Measurements from ENCODE around the gene ICAM3.

The ICAM3 gene

DNA sequence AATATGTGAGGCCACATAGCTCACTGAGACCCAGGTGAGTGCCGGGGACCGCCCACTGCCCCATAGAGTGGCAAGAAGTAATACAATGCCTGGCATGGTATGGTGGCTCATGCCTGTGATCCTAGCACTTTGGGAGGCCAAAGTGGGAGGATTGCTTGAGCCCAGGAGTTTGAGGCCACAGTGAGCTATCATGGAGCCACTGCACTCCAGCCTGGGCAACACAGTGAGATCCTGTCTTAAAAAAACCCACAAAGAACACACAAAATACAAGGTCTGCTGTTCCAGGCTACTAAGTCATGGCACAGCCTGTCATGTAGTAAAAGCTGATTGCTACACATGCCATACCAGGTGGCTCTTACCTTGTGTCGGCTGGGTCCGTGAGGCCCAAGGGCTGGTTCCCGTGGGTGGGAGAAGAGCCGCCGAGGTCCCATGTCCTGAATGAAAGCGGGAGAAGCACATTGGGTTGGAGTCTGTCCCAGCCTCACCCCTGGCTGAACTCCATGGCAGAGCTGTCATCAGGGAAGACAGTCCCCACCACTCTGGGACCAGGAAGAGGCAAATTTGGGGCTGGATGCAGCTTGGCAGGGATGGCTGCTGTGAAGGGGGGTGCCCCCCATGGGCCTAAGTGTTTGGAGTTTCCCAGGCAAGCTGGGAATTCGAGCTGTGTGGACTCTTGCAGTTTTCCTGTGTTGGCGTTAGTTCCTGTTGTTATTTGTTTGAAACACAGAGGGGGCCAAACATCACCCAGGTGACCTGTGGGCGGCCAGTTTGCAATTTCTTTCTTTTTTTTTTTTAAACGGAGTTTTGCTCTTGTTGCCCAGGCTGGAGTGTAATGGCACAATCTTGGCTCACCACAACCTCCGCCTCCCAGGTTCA, 20.4 kb downstream of the ICAM3 start:
- DNase-seq (ENCODE audit: low read depth) = no peak

DNA sequence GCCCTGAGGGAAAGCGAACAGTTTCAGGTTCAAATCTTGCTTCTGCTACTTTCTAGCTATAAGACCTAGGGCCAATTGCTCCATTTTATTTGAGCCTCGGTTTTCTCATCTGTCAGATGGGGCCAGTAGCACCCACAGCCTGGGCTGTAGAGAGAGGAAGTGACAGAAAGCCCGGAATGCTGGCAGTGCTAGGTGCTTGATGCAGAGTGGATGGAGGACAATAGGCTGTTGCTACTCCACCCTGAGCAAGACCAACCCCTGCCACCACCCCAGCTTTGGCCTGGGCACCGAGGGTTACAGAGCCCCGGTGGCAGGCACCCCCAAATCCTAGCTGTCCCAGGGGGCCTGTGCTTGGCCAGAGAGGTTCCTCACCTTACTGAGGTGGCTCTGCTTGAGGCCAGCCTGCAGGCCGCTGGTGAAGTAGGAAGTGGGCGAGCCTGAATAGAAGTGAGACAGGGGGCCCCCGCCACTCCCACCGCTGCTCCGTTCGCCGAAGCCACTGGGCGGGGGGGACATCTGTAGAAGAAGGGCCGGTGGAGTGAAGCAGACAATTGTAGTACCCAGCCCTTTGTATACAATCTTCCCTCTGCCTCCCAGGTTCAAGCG, 21.5 kb downstream of the ICAM3 start:
- DNase-seq (ENCODE audit: low read depth) = no peak

DNA sequence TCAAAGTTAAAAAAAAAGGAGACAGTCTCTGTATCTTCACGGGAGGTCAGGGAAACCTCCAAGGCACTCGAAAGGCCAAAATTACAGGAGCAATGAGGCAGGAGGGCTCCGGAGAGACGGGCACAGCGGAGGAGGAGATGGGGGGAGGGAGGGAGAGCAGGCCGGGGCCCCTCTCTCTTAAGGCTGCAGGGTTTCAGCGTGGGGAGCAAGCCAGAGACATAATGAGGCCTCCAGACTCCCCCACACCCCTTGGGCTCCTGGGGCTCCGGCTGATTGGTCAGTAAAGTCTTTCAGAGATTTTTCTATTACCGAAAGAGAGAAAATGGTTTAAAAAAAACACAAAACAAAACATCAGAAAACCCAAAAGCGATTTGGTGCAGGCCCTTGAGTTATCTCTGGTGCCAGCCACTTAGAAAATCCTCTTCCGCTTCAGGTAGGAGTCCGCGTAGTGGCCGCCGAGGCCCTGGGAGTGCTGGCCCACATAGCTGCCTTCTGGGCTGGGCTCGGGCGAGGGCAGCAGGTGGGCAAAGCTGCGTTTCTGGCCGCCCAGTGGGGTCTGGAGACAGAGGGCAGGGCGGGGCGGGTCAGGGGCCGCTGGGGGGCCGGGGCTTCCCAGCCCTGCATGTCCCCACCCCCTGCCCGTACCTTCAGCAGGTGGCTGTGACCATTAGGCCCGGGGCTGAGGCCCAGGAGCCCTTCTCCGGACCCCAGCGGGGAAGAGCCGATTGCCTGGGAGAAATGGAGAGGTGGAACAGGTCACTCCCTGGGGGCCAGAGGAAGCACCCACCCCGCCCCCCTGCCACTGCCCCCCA, 22.2 kb downstream of the ICAM3 start:
- DNase-seq (ENCODE audit: low read depth) = no peak

DNA sequence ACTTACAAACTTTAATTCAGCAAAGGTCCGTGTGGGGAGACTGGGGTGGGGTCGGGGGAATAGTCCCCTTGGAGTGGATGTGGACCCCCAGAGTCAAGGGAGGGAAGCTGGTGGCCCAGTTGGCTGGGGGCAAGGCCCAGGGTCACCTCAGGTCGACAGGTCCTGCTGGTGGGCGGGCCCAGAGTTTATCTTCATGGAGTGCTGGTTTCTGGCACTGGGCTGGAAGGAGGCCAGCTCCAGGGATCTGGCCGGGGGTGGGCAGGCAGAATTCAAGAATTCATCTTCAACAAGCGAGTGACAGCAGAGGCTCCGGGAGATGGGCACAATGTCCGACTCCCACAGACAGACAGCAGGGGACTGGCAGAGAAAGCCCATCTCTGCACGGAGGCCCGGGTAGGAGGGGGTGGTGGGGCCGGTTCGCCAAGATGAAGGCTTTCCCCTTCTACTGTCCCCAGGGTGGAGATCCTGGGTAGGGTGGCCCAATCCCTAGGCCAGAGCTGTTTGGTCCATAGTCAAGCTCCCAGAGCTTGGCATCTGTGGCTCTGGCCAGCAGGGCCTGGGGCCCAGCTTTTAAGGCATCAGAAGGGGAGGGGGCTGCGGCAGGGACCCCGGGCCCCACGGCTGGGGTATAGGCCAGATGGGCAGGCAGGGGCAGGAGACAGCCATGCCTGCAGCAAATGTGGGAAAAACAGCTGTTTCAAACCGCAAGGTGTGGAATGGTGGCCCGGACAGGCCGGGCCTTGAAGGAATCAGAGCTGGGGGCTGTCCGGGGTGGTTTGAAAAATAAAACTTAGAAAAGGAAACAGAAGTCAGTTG, 23.0 kb downstream of the ICAM3 start:
- DNase-seq (ENCODE audit: low read depth) = no peak

- peak; percentile 54 for DNase-seq (ENCODE audit: low read depth)
These were observed 23.8 kb downstream of the ICAM3 start, which contains the start of gene FDX2 for GRCh38 chr19:10315335-10316214. FDX2 (minus strand) TSS chr19:10316015; CDS start chr19:10315996, 19 bp downstream.

DNA sequence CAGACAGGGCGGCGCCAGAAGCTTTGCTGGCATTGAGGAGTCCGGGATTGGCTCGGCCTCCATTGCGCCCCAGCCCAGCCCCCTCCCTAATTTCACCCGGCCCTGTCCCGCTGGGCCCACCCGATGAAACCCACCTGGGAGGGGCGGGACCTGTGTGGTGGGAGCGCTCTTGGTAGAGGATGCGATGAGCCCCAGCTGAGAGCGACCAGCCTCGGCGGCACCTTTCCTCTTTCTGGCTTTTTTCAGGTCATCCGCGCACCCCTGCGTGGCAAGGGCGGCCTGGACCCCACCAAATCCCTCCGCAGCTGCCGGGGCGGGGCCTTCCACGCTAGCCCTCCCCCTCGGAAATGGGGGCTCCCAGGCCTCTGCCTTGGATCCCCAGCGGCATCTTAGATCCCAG, 30.0 kb downstream of the ICAM3 start, which contains the start of gene ZGLP1:
Gene ZGLP1 (minus strand): TSS at position 393 of the 400 bp plus-strand sequence.
- DNase-seq (ENCODE audit: low read depth) = no peak

DNA sequence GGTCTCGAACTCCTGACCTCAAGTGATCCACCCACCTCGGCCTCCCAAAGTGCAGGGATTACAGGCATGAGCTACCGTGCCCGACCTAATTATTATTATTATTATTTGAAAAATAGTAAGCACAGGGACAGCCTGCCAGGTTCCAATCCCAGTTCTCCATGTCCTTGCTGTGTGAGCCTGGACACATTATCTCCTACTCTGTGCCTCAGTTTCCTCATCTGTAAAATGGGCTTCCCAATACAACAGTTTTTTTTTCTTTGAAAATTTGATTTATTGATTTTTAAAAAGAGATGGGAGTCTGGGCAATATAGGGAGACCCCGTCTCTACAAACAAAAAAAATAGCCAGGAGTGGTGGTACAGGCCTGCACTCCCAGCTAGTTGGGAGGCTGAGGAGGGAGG, 33.1 kb downstream of the ICAM3 start:
- DNase-seq (ENCODE audit: low read depth) = no peak

DNA sequence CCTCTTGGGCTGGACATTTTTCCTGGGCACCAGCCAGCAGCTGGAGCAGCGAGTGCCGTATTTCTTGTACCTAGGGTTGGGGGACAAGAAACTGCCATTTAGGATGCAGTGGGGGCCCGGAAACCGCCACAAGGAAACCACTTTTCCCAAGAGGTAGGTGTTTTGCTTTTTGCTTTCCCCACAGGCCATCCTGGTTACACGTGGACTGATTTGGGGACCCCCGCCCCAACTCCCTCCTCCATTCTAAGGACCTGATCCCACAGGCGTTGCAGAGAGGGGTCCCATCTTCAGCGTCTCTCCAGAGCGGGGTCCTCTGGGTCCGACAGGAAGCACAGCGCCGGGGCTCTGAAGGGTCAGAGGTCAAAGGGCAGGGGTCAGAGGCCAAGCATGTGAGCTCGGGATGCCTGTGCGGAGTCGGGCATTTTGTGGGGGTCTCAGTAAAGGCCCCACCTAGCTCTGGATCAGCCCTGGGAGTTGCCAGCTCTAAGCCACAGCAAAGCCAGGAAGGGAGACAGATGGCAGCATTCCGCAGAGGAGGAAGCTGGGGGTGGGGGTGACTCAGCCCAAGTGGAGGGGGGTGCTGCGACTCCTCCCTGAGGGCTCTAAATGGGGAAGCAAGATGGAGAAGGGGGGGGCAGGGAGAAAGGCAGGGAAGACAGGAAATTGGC, 34.2 kb downstream of the ICAM3 start:
- DNase-seq (ENCODE audit: low read depth) = no peak

- no peak for DNase-seq (ENCODE audit: low read depth)
These were observed 39.6 kb downstream of the ICAM3 start for GRCh38 chr19:10299545-10300458.

GRCh38 chr19:10295847-10296591, 43.4 kb downstream of the ICAM3 start:
- DNase-seq (ENCODE audit: low read depth) = no peak

- DNase-seq (ENCODE audit: low read depth) = no peak
These were observed 44.0 kb downstream of the ICAM3 start for GRCh38 chr19:10295305-10295846.

GRCh38 chr19:10294368-10294697, 45.1 kb downstream of the ICAM3 start:
- DNase-seq (ENCODE audit: low read depth) = no peak

GRCh38 chr19:10293637-10294367, 45.6 kb downstream of the ICAM3 start:
- DNase-seq (ENCODE audit: low read depth) = no peak

DNA sequence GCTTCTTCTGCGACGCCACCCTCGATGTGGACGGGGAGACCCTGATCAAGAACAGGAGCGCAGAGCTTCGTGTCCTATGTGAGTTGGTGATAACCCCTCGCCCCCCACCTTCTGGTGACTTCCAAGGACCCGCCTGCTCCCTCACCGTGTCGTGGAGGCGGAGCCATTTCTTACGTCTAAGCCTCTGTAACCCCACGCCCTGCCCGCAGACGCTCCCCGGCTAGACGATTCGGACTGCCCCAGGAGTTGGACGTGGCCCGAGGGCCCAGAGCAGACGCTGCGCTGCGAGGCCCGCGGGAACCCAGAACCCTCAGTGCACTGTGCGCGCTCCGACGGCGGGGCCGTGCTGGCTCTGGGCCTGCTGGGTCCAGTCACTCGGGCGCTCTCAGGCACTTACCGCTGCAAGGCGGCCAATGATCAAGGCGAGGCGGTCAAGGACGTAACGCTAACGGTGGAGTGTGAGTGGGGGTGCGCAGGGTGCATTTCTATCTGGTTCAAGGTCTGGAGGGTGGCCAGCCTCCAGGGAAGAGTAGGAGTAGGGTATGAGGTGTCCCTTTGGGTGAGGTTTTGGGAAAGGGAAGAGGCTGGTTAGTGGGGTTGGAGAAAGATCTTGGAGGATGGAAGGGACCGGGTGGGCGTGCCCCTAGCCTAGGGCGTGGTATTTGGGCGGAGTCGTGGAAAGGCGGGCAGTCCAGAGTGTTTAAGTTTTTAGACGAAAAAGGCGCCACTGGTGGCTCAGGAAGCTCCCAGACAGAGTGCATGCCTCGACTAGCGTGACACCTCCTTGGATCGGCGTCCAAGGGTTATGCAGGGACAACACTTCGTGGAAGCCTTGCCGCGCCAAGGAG, 46.4 kb downstream of the ICAM3 start:
- DNase-seq (ENCODE audit: low read depth) = no peak

DNA sequence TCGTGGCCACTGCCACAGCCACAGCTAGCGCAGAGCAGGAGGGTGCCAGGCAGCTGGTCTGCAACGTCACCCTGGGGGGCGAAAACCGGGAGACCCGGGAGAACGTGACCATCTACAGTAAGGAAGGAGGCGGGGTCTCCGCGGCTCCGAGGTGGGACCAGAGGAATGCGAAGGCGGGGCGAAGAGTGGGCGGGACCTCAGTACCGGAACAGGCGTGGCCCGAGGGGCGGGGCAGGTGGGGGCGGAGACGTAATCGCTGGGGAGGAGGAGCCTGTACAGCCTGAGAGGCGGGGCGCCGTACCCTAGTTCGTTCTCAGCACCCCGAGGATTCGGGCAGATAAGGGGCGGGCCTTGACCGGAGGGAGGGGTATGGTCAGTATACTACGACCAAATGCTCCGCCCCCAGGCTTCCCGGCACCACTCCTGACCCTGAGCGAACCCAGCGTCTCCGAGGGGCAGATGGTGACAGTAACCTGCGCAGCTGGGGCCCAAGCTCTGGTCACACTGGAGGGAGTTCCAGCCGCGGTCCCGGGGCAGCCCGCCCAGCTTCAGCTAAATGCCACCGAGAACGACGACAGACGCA, 47.1 kb downstream of the ICAM3 start:
- no peak for DNase-seq (ENCODE audit: low read depth)

DNA sequence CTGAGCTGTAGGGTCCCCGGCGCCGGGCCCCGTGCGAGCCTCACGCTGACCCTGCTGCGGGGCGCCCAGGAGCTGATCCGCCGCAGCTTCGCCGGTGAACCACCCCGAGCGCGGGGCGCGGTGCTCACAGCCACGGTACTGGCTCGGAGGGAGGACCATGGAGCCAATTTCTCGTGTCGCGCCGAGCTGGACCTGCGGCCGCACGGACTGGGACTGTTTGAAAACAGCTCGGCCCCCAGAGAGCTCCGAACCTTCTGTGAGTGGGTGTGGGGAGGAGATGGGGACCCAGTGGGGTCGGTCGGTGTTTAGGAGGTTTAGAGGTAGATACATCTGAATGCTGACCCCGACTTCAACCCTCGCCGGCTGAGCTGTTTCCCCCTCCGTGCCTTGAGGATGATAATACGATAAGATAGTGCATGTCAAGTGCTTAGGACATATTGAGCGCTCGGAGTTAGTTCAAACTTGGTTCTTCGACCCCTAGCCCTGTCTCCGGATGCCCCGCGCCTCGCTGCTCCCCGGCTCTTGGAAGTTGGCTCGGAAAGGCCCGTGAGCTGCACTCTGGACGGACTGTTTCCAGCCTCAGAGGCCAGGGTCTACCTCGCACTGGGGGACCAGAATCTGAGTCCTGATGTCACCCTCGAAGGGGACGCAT, 47.7 kb downstream of the ICAM3 start:
- DNase-seq (ENCODE audit: low read depth) = no peak
